ENCODE measurements around the gene RPS28. TPM values are rescaled to one million over a fixed set of nuclear protein-coding genes. Genes with fewer than 3 reads are reported as not detected.

Gene RPS28
- total RNA-seq, 1 donor from 2014 or later = 1,715 TPM

- no peak overlapping the region for H3K4me3 Mint-ChIP-seq
- peaks cover 3% of the 10 kb centered on the region for H3K4me1 Mint-ChIP-seq (ENCODE audit: unreplicated experiment)
- no peak overlapping the region for H3K27ac Mint-ChIP-seq
- DNase-seq (ENCODE audit: extremely low spot score, unreplicated experiment) = no peak
- no peaks in the 10 kb centered on the region for H3K36me3 Mint-ChIP-seq
- peaks cover 31% of the 10 kb centered on the region for H3K27me3 Mint-ChIP-seq
- TF ChIP-seq, protein P1, sequence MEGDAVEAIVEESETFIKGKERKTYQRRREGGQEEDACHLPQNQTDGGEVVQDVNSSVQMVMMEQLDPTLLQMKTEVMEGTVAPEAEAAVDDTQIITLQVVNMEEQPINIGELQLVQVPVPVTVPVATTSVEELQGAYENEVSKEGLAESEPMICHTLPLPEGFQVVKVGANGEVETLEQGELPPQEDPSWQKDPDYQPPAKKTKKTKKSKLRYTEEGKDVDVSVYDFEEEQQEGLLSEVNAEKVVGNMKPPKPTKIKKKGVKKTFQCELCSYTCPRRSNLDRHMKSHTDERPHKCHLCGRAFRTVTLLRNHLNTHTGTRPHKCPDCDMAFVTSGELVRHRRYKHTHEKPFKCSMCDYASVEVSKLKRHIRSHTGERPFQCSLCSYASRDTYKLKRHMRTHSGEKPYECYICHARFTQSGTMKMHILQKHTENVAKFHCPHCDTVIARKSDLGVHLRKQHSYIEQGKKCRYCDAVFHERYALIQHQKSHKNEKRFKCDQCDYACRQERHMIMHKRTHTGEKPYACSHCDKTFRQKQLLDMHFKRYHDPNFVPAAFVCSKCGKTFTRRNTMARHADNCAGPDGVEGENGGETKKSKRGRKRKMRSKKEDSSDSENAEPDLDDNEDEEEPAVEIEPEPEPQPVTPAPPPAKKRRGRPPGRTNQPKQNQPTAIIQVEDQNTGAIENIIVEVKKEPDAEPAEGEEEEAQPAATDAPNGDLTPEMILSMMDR (conservative IDR thresholded peaks at IDR 0.05) = no peak
- H3K9me3 Mint-ChIP-seq = peaks cover 4% of the 10 kb centered on the region
Observed at GRCh38 chr19:8325454-8325853, 4.2 kb downstream of the RPS28 start.

DNA sequence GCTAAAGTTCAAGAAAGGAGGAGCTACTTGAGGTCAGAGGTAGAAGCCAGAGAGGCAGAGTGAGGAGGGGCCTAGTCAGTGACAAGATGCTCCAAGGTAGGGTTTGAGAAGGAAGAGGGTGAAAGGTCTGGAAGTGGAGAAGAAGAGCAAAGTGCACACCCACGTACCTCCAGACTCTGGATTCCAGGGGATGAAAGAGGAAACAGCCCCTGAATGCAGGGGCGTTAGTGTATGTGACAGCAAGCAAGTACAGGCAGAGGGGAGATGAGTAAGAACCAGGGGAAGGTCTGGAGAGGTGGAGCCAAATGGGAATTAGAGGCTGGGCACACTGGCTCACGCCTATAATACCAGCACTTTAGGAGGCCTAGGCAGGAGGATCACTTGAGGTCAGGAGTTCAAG, 8.7 kb downstream of the RPS28 start:
- Mint-ChIP-seq H3K27me3 (peaks cover 64% of the 10 kb centered on the region), H3K4me3 (no peak overlapping the region), H3K27ac (peak overlapping the region; percentile 13), H3K36me3 (no peaks in the 10 kb centered on the region), H3K9me3 (peaks cover 4% of the 10 kb centered on the region), H3K4me1 (ENCODE audit: unreplicated experiment) (no peaks in the 10 kb centered on the region)
- no peak for DNase-seq (ENCODE audit: extremely low spot score, unreplicated experiment)
- TF ChIP-seq, protein P1 (conservative IDR thresholded peaks at IDR 0.05) = no peak

- TF ChIP-seq, protein P1 (conservative IDR thresholded peaks at IDR 0.05) = no peak
- H3K4me3 Mint-ChIP-seq = no peak overlapping the region
- no peaks in the 10 kb centered on the region for H3K36me3 Mint-ChIP-seq
- no peak overlapping the region for H3K27ac Mint-ChIP-seq
- peaks cover 4% of the 10 kb centered on the region for H3K9me3 Mint-ChIP-seq
- peaks cover 71% of the 10 kb centered on the region for H3K27me3 Mint-ChIP-seq
- no peak for DNase-seq (ENCODE audit: extremely low spot score, unreplicated experiment)
- no peaks in the 10 kb centered on the region for H3K4me1 Mint-ChIP-seq (ENCODE audit: unreplicated experiment)
Observed at GRCh38 chr19:8331263-8331845, 10.1 kb downstream of the RPS28 start.

DNA sequence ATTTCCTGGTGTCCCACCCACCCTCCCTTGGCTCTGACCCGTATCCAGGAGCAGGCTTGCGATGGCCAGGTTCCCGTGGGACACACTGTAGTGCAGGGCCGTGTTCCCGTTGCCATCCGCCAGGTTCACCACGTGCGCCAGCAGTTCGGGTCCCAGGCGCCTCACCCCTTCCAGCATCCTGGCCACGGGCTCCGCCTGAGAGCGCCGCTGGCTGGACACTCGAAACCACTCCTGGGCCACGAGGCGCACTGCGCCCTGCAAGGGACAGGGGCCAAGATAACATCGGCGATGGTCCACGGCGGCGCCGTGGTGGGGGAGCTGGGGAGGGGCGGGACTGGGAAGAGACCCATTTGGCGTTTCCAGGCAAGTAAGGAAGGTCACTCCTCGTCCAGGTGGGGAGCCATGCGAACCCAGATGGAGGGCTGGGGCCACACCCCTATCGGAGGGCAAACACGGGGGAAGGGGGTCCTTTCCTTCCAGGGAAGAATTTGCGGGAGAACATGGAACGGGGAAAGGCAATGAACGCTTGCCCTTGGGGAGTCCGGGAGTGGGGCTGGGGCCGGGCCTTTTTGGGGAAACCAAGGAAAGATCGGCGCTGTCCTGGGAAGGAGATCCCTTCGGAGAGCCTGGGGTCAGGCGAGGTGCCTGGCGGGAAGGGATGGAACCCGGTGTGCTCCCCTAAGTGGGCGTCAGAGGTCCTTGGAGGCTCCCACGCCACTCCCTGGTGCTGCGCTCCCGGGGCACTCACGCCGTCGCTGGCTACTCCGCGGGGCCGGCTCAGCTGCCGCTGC, 11.9 kb downstream of the RPS28 start:
- Mint-ChIP-seq H3K4me1 (ENCODE audit: unreplicated experiment) (no peaks in the 10 kb centered on the region), H3K27ac (no peak overlapping the region), H3K4me3 (peak overlapping the region; percentile 45), H3K36me3 (no peaks in the 10 kb centered on the region), H3K9me3 (no peaks in the 10 kb centered on the region), H3K27me3 (peaks cover 72% of the 10 kb centered on the region)
- TF ChIP-seq, protein P1 (conservative IDR thresholded peaks at IDR 0.05) = no peak
- no peak for DNase-seq (ENCODE audit: extremely low spot score, unreplicated experiment)

- H3K4me1 Mint-ChIP-seq (ENCODE audit: unreplicated experiment) = no peaks in the 10 kb centered on the region
- H3K4me3 Mint-ChIP-seq = peak overlapping the region; percentile 54
- H3K27me3 Mint-ChIP-seq = peaks cover 71% of the 10 kb centered on the region
Observed at GRCh38 chr19:8333767-8334457, 12.6 kb downstream of the RPS28 start.

More at GRCh38 chr19:8333767-8334457, 12.6 kb downstream of the RPS28 start:
- TF ChIP-seq, protein P1 (conservative IDR thresholded peaks at IDR 0.05) = no peak
- Mint-ChIP-seq H3K36me3 (no peaks in the 10 kb centered on the region), H3K27ac (no peak overlapping the region), H3K9me3 (no peaks in the 10 kb centered on the region)
- no peak for DNase-seq (ENCODE audit: extremely low spot score, unreplicated experiment)
